NCI-H526 treated with DMSO at 0.1 percent for 48 hours (cell line): Measurements from ENCODE around the gene ZC3H18.

Source experiments
- DNase-seq: peaks from one replicate; lab custom pipeline; 2025; lab: John Stamatoyannopoulos, UW

ZC3H18 gene

GRCh38 chr16:88582912-88583575, 12.8 kb downstream of the ZC3H18 start:
- DNase-seq: no peak

- no peak for DNase-seq
Observed at GRCh38 chr16:88584676-88585075, 14.5 kb downstream of the ZC3H18 start.

- DNase-seq: no peak
Observed at GRCh38 chr16:88585269-88585668, 15.1 kb downstream of the ZC3H18 start.

GRCh38 chr16:88585927-88586581, 15.9 kb downstream of the ZC3H18 start:
- DNase-seq: no peak

GRCh38 chr16:88588148-88588547, 17.9 kb downstream of the ZC3H18 start:
- no peak for DNase-seq

GRCh38 chr16:88588754-88589153, 18.6 kb downstream of the ZC3H18 start:
- DNase-seq: no peak

GRCh38 chr16:88589441-88589840, 19.2 kb downstream of the ZC3H18 start:
- no peak for DNase-seq

GRCh38 chr16:88591577-88592021, 21.4 kb downstream of the ZC3H18 start:
- no peak for DNase-seq

- no peak for DNase-seq
Observed at GRCh38 chr16:88593061-88593460, 22.9 kb downstream of the ZC3H18 start.

GRCh38 chr16:88593489-88593888, 23.3 kb downstream of the ZC3H18 start:
- DNase-seq: no peak

- no peak for DNase-seq
Observed at GRCh38 chr16:88593910-88594309, 23.7 kb downstream of the ZC3H18 start.

- DNase-seq: no peak
Observed at GRCh38 chr16:88595101-88595500, 24.9 kb downstream of the ZC3H18 start.

- DNase-seq: no peak
Observed at GRCh38 chr16:88595921-88596320, 25.7 kb downstream of the ZC3H18 start.

- no peak for DNase-seq
Observed at GRCh38 chr16:88596483-88596882, 26.3 kb downstream of the ZC3H18 start.

GRCh38 chr16:88597856-88598491, 27.8 kb downstream of the ZC3H18 start:
- no peak for DNase-seq

- DNase-seq: no peak
Observed at GRCh38 chr16:88599092-88599733, 29.0 kb downstream of the ZC3H18 start.

- DNase-seq: no peak
Observed at GRCh38 chr16:88599825-88600538, 29.8 kb downstream of the ZC3H18 start.

- DNase-seq: no peak
Observed at GRCh38 chr16:88600539-88600896, 30.3 kb downstream of the ZC3H18 start.

- no peak for DNase-seq
Observed at GRCh38 chr16:88601313-88602036, 31.3 kb downstream of the ZC3H18 start.

GRCh38 chr16:88602091-88602490, 31.9 kb downstream of the ZC3H18 start:
- DNase-seq: no peak
